Naive B cell (primary cell): ENCODE data around the gene GPSM1. TPM values are rescaled to one million over a fixed set of nuclear protein-coding genes. Genes with fewer than 3 reads are reported as not detected.
A peak's percentile ranks its signal among the peaks of the same experiment; 100 is the strongest.

Source experiments
- ATAC-seq, 2 donors: fragments of 150-1000 bp; cut with Tn5 transposase; 2 replicates each; pipeline ENCODE4 v1.10.0; 2021; ENCODE audit warnings: low read depth in 2 of 2, mild to moderate bottlenecking in 2 of 2, moderate library complexity in 2 of 2
- DNase-seq: peaks from one replicate; pipeline ENCODE4 v3.0.0; 2022
- H3K27ac Mint-ChIP-seq, 6 donors: one replicate each; pipeline ENCODE4 v1.8.0; 2020 to 2022; ENCODE audit warnings: mild to moderate bottlenecking in 6 of 6, mixed read lengths in 6 of 6, moderate library complexity in 5 of 6, inconsistent platforms in 2 of 6
- H3K27me3 Mint-ChIP-seq, 3 donors: one replicate each; pipeline ENCODE4 v1.8.0; 2021 to 2022; ENCODE audit warnings: mixed read lengths in 3 of 3, mild to moderate bottlenecking in 1 of 3
- H3K36me3 Mint-ChIP-seq, 2 donors: one replicate each; pipeline ENCODE4 v1.8.0; 2020 to 2022; ENCODE audit warnings: mixed read lengths in 2 of 2, inconsistent platforms in 1 of 2, mild to moderate bottlenecking in 1 of 2
- H3K4me1 Mint-ChIP-seq, 3 donors: one replicate each; pipeline ENCODE4 v1.8.0; 2020 to 2022; ENCODE audit warnings: mixed read lengths in 3 of 3, inconsistent platforms in 1 of 3, mild to moderate bottlenecking in 1 of 3, moderate library complexity in 1 of 3
- H3K4me3 Mint-ChIP-seq, 8 donors: one replicate each; pipeline ENCODE4 v1.8.0; 2020 to 2022; ENCODE audit warnings: mild to moderate bottlenecking in 8 of 8, mixed read lengths in 8 of 8, moderate library complexity in 8 of 8, inconsistent platforms in 2 of 8
- H3K9me3 Mint-ChIP-seq, 7 donors: one replicate each; pipeline ENCODE4 v1.8.0; 2020 to 2022; ENCODE audit warnings: mixed read lengths in 7 of 7, mild to moderate bottlenecking in 5 of 7, inconsistent platforms in 2 of 7, moderate library complexity in 1 of 7
- polyA plus RNA-seq, 6 donors: library from polyadenylated mRNA; unstranded; fragments of 300-500 nt; fragmentation: Illumina TruSeq; gene quantifications; one replicate each; pipeline ENCODE4 v1.2.3, GENCODE V29; 2021; ENCODE audit warnings: low read depth in 6 of 6

The GPSM1 gene
- polyA plus RNA-seq, 6 donors from 2014 or later = 0.69 to 1.6 (median 0.94) TPM; not detected in 1

DNA sequence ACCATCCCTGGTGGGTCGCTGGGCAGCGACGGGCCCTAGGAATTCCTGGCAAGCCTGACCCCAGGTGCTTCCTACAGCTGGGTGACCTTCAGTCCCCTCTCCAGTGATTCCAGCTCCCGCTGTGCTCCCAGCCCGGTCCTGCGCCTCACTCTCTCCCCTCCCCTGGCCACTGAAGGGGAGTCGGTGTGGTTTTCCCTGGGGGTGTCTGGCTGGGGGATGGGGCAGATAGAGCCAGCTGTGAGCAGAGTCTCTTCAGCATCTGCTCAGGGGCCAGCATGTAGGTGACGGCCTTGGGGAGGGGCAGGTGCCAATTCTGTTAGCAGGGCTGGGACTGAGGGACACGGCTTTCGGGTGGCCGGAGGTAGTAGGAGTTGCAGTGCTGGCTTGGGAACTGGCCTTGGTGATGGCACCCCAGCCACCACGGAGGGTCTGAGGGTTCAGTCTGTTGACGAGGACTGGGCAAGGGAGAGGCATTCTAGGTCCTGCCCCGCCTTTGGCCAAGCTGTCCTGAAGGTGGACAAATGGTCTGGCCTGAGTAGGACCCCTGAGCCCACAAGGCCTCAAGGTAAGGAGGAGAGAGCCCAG is 3.2 kb downstream of the GPSM1 start:
- Mint-ChIP-seq H3K9me3 (no peaks in the 10 kb centered on the region), H3K4me1 (peaks cover 4 to 9% (median 8%) of the 10 kb centered on the region in 3 donors), H3K4me3 (peak overlapping the region in 1 of 8 donors; percentile 51), H3K36me3 (no peaks in the 10 kb centered on the region), H3K27me3 (peaks cover 0 to 4% (median 0%) of the 10 kb centered on the region in 3 donors), H3K27ac (peak overlapping the region in 3 of 6 donors; percentile 11 to 65 (median 44))
- DNase-seq = no peak
- no peak for ATAC-seq

DNA sequence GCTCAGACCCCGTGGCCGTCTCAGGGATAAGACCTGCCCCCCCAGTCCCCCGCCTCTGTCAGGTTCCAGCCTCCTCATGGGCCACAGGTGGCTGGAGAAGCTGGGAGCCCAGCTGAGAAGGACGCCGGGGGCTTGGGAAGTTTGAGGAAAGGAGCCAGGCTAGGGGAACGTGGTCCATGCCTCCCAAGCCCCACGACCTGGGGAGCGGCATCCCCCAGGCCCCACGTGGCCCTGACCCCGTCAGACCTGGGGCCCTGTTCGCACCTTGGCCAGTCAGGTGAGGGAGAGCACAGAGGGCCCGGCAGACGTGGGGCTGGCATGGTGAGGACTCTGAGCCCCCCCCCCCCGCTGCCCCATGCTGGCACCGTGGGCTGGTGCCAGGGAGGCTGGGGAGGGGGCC is 3.7 kb downstream of the GPSM1 start:
- Mint-ChIP-seq H3K4me3 (no peak overlapping the region), H3K9me3 (no peaks in the 10 kb centered on the region), H3K4me1 (peaks cover 4 to 9% (median 8%) of the 10 kb centered on the region in 3 donors), H3K36me3 (no peaks in the 10 kb centered on the region), H3K27me3 (peaks cover 0 to 4% (median 0%) of the 10 kb centered on the region in 3 donors), H3K27ac (no peak overlapping the region)
- DNase-seq (no peak), ATAC-seq (no peak)

- no peak for DNase-seq
- H3K27me3 Mint-ChIP-seq = peaks cover 0 to 4% (median 0%) of the 10 kb centered on the region in 3 donors
- H3K27ac Mint-ChIP-seq = no peak overlapping the region
- no peaks in the 10 kb centered on the region for H3K36me3 Mint-ChIP-seq
- peaks cover 4 to 9% (median 6%) of the 10 kb centered on the region in 3 donors for H3K4me1 Mint-ChIP-seq
- H3K4me3 Mint-ChIP-seq = no peak overlapping the region
- ATAC-seq = no peak
- H3K9me3 Mint-ChIP-seq = no peaks in the 10 kb centered on the region
Measured at GRCh38 chr9:136331556-136332481, 4.5 kb downstream of the GPSM1 start.

GRCh38 chr9:136332482-136332983 is 5.2 kb downstream of the GPSM1 start:
- Mint-ChIP-seq H3K4me1 (peaks cover 4 to 9% (median 5%) of the 10 kb centered on the region in 3 donors), H3K27ac (peak overlapping the region in 1 of 6 donors; percentile 64), H3K9me3 (no peaks in the 10 kb centered on the region), H3K4me3 (no peak overlapping the region), H3K36me3 (no peaks in the 10 kb centered on the region), H3K27me3 (peaks cover 0 to 4% (median 0%) of the 10 kb centered on the region in 3 donors)
- DNase-seq (no peak), ATAC-seq (no peak)

GRCh38 chr9:136333045-136333444 is 5.7 kb downstream of the GPSM1 start:
- H3K9me3 Mint-ChIP-seq = no peaks in the 10 kb centered on the region
- no peak overlapping the region for H3K4me3 Mint-ChIP-seq
- H3K36me3 Mint-ChIP-seq = no peaks in the 10 kb centered on the region
- DNase-seq (no peak), ATAC-seq (no peak)
- peaks cover 4 to 9% (median 5%) of the 10 kb centered on the region in 3 donors for H3K4me1 Mint-ChIP-seq
- H3K27me3 Mint-ChIP-seq = peaks cover 0 to 4% (median 0%) of the 10 kb centered on the region in 3 donors
- H3K27ac Mint-ChIP-seq = peak overlapping the region in 1 of 6 donors; percentile 64

- no peaks in the 10 kb centered on the region for H3K9me3 Mint-ChIP-seq
- no peaks in the 10 kb centered on the region for H3K36me3 Mint-ChIP-seq
- DNase-seq (no peak), ATAC-seq (no peak)
- peaks cover 3 to 9% (median 4%) of the 10 kb centered on the region in 3 donors for H3K4me1 Mint-ChIP-seq
- no peak overlapping the region for H3K4me3 Mint-ChIP-seq
- H3K27ac Mint-ChIP-seq = no peak overlapping the region
- H3K27me3 Mint-ChIP-seq = peaks cover 0 to 4% (median 0%) of the 10 kb centered on the region in 3 donors
Measured at GRCh38 chr9:136333486-136333885, 6.1 kb downstream of the GPSM1 start.

- DNase-seq (no peak), ATAC-seq (no peak)
- no peak overlapping the region for H3K27ac Mint-ChIP-seq
- no peaks in the 10 kb centered on the region for H3K9me3 Mint-ChIP-seq
- no peaks in the 10 kb centered on the region for H3K4me1 Mint-ChIP-seq
- no peak overlapping the region for H3K4me3 Mint-ChIP-seq
- peaks cover 0 to 4% (median 0%) of the 10 kb centered on the region in 3 donors for H3K27me3 Mint-ChIP-seq
- H3K36me3 Mint-ChIP-seq = no peaks in the 10 kb centered on the region
Measured at GRCh38 chr9:136334541-136334940, 7.2 kb downstream of the GPSM1 start.

DNA sequence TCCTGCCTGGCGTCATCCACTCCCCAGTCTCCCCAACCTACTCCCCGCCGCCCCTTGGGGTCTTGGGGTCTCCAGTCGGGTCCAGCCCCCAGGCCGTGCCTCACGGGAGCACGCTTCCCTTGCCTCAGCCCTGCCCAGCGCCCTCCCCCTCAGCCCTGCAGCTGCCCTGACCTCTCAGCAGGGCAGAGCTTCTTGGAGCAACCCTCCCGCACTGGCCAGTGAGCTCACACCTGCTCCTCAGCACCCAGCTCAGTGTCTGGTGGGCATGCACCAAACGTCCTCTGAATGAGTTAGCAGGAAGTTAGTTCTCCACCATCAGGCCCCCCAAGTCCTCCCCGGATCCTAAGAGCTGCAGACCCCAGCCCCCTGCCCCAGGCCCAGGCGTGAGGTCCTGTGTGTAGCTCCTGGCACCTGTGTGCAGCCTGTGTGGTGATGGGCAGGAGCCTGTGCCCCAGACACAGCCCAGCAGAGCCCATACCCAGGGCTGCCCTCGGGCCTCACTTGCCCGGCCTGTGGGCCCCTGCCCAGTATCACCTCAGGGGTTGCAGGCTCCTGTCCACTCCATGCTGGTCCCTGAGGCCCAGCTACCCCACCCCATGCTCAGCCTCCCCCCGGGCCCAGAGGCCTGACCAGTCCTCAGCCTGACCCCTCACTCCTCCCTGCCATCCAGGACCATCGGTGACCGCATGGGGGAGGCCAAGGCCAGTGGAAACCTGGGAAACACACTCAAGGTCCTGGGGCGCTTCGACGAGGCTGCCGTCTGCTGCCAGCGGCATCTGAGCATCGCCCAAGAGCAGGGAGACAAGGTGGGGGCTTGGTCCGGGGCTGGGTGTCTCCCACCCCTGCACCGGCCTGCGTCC is 8.2 kb downstream of the GPSM1 start:
- ATAC-seq = no peak
- H3K9me3 Mint-ChIP-seq = no peaks in the 10 kb centered on the region
- DNase-seq = no peak
- no peaks in the 10 kb centered on the region for H3K4me1 Mint-ChIP-seq
- no peaks in the 10 kb centered on the region for H3K36me3 Mint-ChIP-seq
- peaks cover 0 to 2% (median 0%) of the 10 kb centered on the region in 3 donors for H3K27me3 Mint-ChIP-seq
- no peak overlapping the region for H3K4me3 Mint-ChIP-seq
- H3K27ac Mint-ChIP-seq = peak overlapping the region in 1 of 6 donors; percentile 14

DNA sequence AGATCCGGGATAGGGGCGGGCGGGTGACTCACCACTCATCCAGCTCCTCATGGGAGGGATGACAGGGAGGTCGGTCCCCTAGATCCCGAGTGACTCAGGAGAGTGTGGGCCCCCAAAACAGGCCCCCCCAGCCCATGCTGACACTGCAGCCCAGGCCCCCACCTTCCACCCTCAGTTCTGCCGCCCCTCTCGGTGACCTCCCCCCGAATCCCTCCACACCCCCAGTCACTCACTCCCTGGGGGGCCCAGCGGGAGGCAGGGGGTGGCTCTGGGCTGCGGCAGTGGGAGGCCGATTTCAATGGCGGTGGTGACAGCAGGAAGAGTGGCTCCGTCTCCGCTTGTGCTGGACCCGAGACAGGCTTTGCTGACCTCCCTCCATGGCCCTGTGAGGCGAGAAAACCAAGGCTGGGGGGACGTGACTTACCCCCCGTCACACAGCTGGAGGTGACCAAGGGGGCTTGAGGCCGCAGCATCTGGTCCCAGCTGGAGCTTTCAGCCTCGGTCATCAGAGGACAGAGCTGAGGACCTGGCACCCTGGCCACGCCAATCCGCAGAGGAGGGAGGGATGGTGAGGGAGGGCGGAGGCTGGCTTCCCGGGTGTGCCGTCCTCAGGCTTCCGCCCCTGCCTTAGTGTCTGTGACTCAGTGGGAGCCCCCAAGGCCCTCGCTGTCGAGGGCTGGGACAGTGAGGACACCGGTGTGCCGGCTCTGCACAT is 9.0 kb downstream of the GPSM1 start:
- Mint-ChIP-seq H3K4me1 (no peaks in the 10 kb centered on the region), H3K36me3 (no peaks in the 10 kb centered on the region), H3K27me3 (no peaks in the 10 kb centered on the region), H3K4me3 (no peak overlapping the region), H3K27ac (no peak overlapping the region), H3K9me3 (no peaks in the 10 kb centered on the region)
- no peak for DNase-seq
- no peak for ATAC-seq

DNA sequence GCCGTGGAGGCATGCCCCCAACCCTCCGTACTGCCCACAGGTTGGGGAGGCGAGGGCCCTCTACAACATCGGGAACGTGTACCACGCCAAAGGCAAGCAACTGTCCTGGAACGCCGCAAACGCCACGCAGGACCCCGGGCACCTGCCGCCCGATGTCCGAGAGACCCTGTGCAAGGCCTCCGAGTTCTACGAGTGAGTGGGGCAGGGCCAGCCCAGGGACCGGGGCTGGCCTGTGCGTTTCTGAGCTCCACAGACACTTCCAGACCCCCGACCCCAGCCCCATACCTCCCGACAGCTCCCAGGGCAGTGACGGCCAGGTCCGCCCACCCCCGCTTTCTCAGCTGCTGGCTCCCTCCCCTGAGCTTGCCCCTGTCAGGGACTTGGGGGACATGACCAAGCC is 9.5 kb downstream of the GPSM1 start:
- Mint-ChIP-seq H3K9me3 (no peaks in the 10 kb centered on the region), H3K27me3 (no peaks in the 10 kb centered on the region), H3K36me3 (no peaks in the 10 kb centered on the region), H3K27ac (no peak overlapping the region), H3K4me1 (no peaks in the 10 kb centered on the region), H3K4me3 (no peak overlapping the region)
- ATAC-seq (no peak), DNase-seq (no peak)

GRCh38 chr9:136337416-136338395 is 10.4 kb downstream of the GPSM1 start:
- no peaks in the 10 kb centered on the region for H3K27me3 Mint-ChIP-seq
- no peaks in the 10 kb centered on the region for H3K9me3 Mint-ChIP-seq
- H3K4me1 Mint-ChIP-seq = no peaks in the 10 kb centered on the region
- no peak overlapping the region for H3K27ac Mint-ChIP-seq
- H3K4me3 Mint-ChIP-seq = no peak overlapping the region
- no peaks in the 10 kb centered on the region for H3K36me3 Mint-ChIP-seq
- ATAC-seq (no peak), DNase-seq (no peak)

- Mint-ChIP-seq H3K9me3 (no peaks in the 10 kb centered on the region), H3K27me3 (no peaks in the 10 kb centered on the region), H3K36me3 (no peaks in the 10 kb centered on the region), H3K4me1 (no peaks in the 10 kb centered on the region), H3K27ac (no peak overlapping the region), H3K4me3 (no peak overlapping the region)
- no peak for ATAC-seq
- no peak for DNase-seq
Measured at GRCh38 chr9:136338511-136338910, 11.2 kb downstream of the GPSM1 start.
